KOPT-K1 (cell line): ENCODE results near the gene OSMR.

Source experiments
- H3K27ac ChIP-seq: fragments of 200-600 bp; sonication (generic); 2 replicates; pipeline ENCODE4 v1.5.1; 2016; ENCODE audit warnings: antibody characterized with exemption, mild to moderate bottlenecking, low read depth, low read length; ENCODE audit not compliant: poor library complexity, severe bottlenecking
- H3K36me3 ChIP-seq: fragments of 200-600 bp; sonication (generic); 2 replicates; pipeline ENCODE4 v1.5.1; 2017; ENCODE audit warnings: antibody characterized with exemption, mild to moderate bottlenecking, low read length, moderate library complexity; ENCODE audit not compliant: insufficient read depth
- H3K9me3 ChIP-seq: fragments of 200-600 bp; sonication (generic); 2 replicates; pipeline ENCODE4 v1.5.1; 2017; ENCODE audit warnings: antibody characterized with exemption, low read length, mild to moderate bottlenecking; ENCODE audit not compliant: insufficient read depth, poor library complexity, severe bottlenecking

Gene OSMR

GRCh38 chr5:38845526-38846378 is at the start of gene OSMR:
TSS of gene OSMR (plus strand) at chr5:38846012. CDS start at chr5:38869045, 23,033 bp downstream.
- H3K9me3 ChIP-seq, result peaks cover 5% of the 10 kb centered on the region
- H3K27ac ChIP-seq, result no peak within 1 kb of the TSS
- no peaks in the 10 kb centered on the region for H3K36me3 ChIP-seq

GRCh38 chr5:38796742-38797108 is 49.1 kb upstream of the OSMR start:
- H3K9me3 ChIP-seq, result no peaks in the 10 kb centered on the region
- H3K36me3 ChIP-seq, result no peaks in the 10 kb centered on the region
- no peak overlapping the region for H3K27ac ChIP-seq

GRCh38 chr5:38797838-38798237 is 48.0 kb upstream of the OSMR start:
- Histone ChIP-seq H3K9me3 (no peaks in the 10 kb centered on the region), H3K36me3 (no peaks in the 10 kb centered on the region), H3K27ac (no peak overlapping the region)

- H3K9me3 ChIP-seq, result no peaks in the 10 kb centered on the region
- no peaks in the 10 kb centered on the region for H3K36me3 ChIP-seq
- H3K27ac ChIP-seq, result no peak overlapping the region
Measured at GRCh38 chr5:38799556-38800377, 46.0 kb upstream of the OSMR start.

DNA sequence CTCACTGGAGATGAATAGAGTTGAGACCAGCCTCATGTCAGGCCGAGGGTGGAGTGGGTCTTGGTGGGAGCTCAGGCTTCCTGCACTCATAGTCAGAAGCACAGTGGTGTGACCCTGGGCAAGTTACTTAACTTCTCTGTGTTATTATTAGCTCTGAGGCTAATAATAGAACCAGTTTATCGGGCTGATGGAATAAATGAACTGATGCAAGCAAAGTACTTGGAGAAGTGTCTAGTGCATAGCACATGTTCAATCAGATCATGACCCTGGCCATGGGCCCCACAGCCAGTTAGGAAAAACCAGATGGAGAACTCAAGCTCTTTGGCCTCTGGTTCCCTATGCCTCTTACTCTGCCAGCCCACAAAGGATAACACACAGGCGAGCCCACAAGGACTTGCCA is 45.3 kb upstream of the OSMR start:
- no peaks in the 10 kb centered on the region for H3K36me3 ChIP-seq
- no peak overlapping the region for H3K27ac ChIP-seq
- no peaks in the 10 kb centered on the region for H3K9me3 ChIP-seq

GRCh38 chr5:38802125-38802524 is 43.7 kb upstream of the OSMR start:
- no peaks in the 10 kb centered on the region for H3K36me3 ChIP-seq
- no peaks in the 10 kb centered on the region for H3K9me3 ChIP-seq
- no peak overlapping the region for H3K27ac ChIP-seq

- Histone ChIP-seq H3K9me3 (no peaks in the 10 kb centered on the region), H3K27ac (no peak overlapping the region), H3K36me3 (no peaks in the 10 kb centered on the region)
Measured at GRCh38 chr5:38803246-38803645, 42.6 kb upstream of the OSMR start.

- no peaks in the 10 kb centered on the region for H3K9me3 ChIP-seq
- H3K36me3 ChIP-seq, result no peaks in the 10 kb centered on the region
- H3K27ac ChIP-seq, result no peak overlapping the region
Measured at GRCh38 chr5:38806775-38807258, 39.0 kb upstream of the OSMR start.

- H3K9me3 ChIP-seq, result no peaks in the 10 kb centered on the region
- H3K27ac ChIP-seq, result no peak overlapping the region
- no peaks in the 10 kb centered on the region for H3K36me3 ChIP-seq
Measured at GRCh38 chr5:38807570-38808483, 38.0 kb upstream of the OSMR start.

- no peaks in the 10 kb centered on the region for H3K9me3 ChIP-seq
- no peak overlapping the region for H3K27ac ChIP-seq
Measured at GRCh38 chr5:38808666-38809343, 37.0 kb upstream of the OSMR start.

DNA sequence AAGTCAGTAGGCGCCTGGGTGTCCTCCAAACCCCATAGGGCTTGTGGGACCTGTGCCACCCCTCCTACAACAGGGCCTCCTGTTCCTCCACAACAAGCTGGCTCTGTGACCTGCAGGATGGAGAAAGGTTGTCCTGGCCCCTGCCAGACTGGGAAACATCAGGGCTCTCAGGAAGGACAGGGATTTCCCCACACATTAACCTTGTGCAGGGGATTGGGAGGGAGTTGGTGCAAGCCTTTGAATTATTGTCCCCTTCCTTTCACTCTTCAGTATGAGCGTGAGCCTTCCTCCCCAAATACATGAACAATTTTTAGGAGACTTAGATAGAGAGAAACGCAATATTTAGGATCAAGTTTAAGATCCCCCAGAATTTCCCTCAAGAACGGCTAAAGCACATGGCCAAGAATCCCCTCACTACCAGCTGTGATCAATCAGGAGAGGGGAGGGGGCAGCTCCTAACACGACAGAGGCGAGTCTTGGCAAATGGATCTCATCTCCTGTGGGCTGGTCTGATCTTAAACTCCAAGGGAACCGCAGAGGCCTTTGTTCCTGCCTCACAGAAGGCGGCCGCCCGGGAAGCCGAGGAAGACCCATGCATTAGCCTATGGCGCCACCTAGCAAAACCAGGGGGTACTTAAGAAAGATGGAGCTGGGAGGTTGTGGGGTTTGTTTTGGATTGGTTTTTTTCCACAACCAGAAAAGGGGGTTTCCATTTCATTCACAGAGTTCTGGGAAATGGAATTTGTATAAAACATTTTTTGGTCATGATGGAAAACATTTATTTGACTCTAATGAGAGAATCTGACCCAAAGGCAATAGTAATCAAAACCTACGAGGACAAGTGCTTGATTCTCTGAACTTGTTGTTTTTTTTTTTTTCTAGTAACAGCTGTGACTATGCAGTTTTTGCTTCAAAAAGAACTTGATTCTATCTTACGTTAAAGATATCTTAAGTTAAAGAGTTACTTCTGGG is 36.1 kb upstream of the OSMR start:
- Histone ChIP-seq H3K36me3 (no peaks in the 10 kb centered on the region), H3K9me3 (no peaks in the 10 kb centered on the region), H3K27ac (no peak overlapping the region)

More at GRCh38 chr5:38808666-38809343, 37.0 kb upstream of the OSMR start:
- no peaks in the 10 kb centered on the region for H3K36me3 ChIP-seq

DNA sequence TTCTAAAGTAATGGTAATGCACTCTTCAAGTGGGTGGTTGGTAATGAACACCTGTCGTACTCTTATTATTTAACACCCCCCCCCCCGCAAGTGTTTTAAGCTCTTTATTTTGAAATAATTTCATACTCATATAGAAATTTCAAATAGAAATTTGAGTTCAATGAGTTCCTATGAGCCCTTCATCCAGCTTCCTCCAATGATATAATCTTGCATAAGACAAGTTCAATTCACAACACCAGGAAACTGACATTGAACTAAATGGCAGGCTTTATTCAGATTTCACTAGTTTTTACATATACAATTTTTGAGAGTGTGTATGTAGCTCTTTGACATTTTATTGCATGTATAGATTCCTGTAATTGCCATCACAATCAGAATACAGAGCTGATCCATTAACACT is 30.9 kb upstream of the OSMR start:
- no peak overlapping the region for H3K27ac ChIP-seq
- H3K9me3 ChIP-seq, result no peaks in the 10 kb centered on the region
- H3K36me3 ChIP-seq, result no peaks in the 10 kb centered on the region
